Measurements from ENCODE around the gene CBFB.

The CBFB gene

GRCh38 chr16:67021321-67021720 lies 7.6 kb upstream of the CBFB start:
- TF ChIP-seq ZNF384 (IDR thresholded peaks at IDR 0.05) (peak; percentile 21; the same call in 1 of the 2 replicates), L3MBTL2 (conservative IDR thresholded peaks at IDR 0.05) (no peak)
- CTCF ChIA-PET: interaction anchor here (0.6 kb wide), 2 partner anchors 164 to 371 kb away, joined by 3 read pairs; no protein-coding TSS in a partner anchor
- POLR2A ChIA-PET: no interaction called here
- DNase-seq (ENCODE audit: extremely low spot score): no peak

- ChIA-PET CTCF (interaction anchor here (0.9 kb wide), 1 partner anchor 93 kb away, joined by 3 read pairs; no protein-coding TSS in a partner anchor), POLR2A (no interaction called here)
- no peak for TF ChIP-seq FOXA1 (IDR thresholded peaks at IDR 0.05)
- no peak for TF ChIP-seq FOXM1 (IDR thresholded peaks at IDR 0.05; ENCODE audit: borderline replicate concordance)
- no peak for TF ChIP-seq ELF4 (IDR thresholded peaks at IDR 0.05)
- TF ChIP-seq SUZ12 (IDR thresholded peaks at IDR 0.05): no peak
- no peak for TF ChIP-seq SP1 (IDR thresholded peaks at IDR 0.05)
- no peak for TF ChIP-seq BHLHE40 (IDR thresholded peaks at IDR 0.05; ENCODE audit: borderline replicate concordance)
- no peak for TF ChIP-seq ARNT (IDR thresholded peaks at IDR 0.05)
- TF ChIP-seq CTBP1 (IDR thresholded peaks at IDR 0.05; ENCODE audit: borderline replicate concordance): no peak
- no peak for TF ChIP-seq FOXK2 (IDR thresholded peaks at IDR 0.05)
- TF ChIP-seq L3MBTL2 (conservative IDR thresholded peaks at IDR 0.05): no peak
- no peak for TF ChIP-seq HDGF (IDR thresholded peaks at IDR 0.05; ENCODE audit: borderline replicate concordance)
- no peak for TF ChIP-seq TARDBP (IDR thresholded peaks at IDR 0.05)
- TF ChIP-seq LEF1 (IDR thresholded peaks at IDR 0.05; ENCODE audit: borderline replicate concordance): no peak
- TF ChIP-seq ZNF384 (IDR thresholded peaks at IDR 0.05): no peak
- no peak for TF ChIP-seq PKNOX1 (IDR thresholded peaks at IDR 0.05)
- TF ChIP-seq NFRKB (IDR thresholded peaks at IDR 0.05): no peak
- no peak for DNase-seq (ENCODE audit: extremely low spot score)
These were observed 6.3 kb upstream of the CBFB start for GRCh38 chr16:67022531-67023214.

- TF ChIP-seq FOXA1 (IDR thresholded peaks at IDR 0.05) (no peak), SUZ12 (IDR thresholded peaks at IDR 0.05) (no peak), PKNOX1 (IDR thresholded peaks at IDR 0.05) (no peak), NFRKB (IDR thresholded peaks at IDR 0.05) (no peak), TARDBP (IDR thresholded peaks at IDR 0.05) (no peak), FOXM1 (IDR thresholded peaks at IDR 0.05; ENCODE audit: borderline replicate concordance) (no peak), CTBP1 (IDR thresholded peaks at IDR 0.05; ENCODE audit: borderline replicate concordance) (no peak), ZNF384 (IDR thresholded peaks at IDR 0.05) (no peak), BHLHE40 (IDR thresholded peaks at IDR 0.05; ENCODE audit: borderline replicate concordance) (no peak), LEF1 (IDR thresholded peaks at IDR 0.05; ENCODE audit: borderline replicate concordance) (no peak), HDGF (IDR thresholded peaks at IDR 0.05; ENCODE audit: borderline replicate concordance) (no peak), ELF4 (IDR thresholded peaks at IDR 0.05) (no peak), SP1 (IDR thresholded peaks at IDR 0.05) (no peak), ARNT (IDR thresholded peaks at IDR 0.05) (no peak), FOXK2 (IDR thresholded peaks at IDR 0.05) (no peak), L3MBTL2 (conservative IDR thresholded peaks at IDR 0.05) (no peak)
- ChIA-PET POLR2A (interaction anchor here (0.7 kb wide), 1 partner anchor 55 kb away, joined by 3 read pairs; no protein-coding TSS in a partner anchor), CTCF (no interaction called here)
- DNase-seq (ENCODE audit: extremely low spot score): no peak
These were observed 5.3 kb upstream of the CBFB start for GRCh38 chr16:67023689-67024088.

GRCh38 chr16:67024384-67025209 lies 4.4 kb upstream of the CBFB start:
- CTCF ChIA-PET: interaction anchor here (0.5 to 1.0 kb wide), 2 partner anchors 48 to 166 kb away, joined by 3 read pairs; no protein-coding TSS in a partner anchor

GRCh38 chr16:67025210-67025550 lies 3.8 kb upstream of the CBFB start:
- CTCF ChIA-PET: interaction anchor here (0.5 to 1.0 kb wide), 2 partner anchors 47 to 165 kb away, joined by 3 read pairs; no protein-coding TSS in a partner anchor
- TF ChIP-seq SP1 (IDR thresholded peaks at IDR 0.05) (no peak), CTBP1 (IDR thresholded peaks at IDR 0.05; ENCODE audit: borderline replicate concordance) (no peak), HDGF (IDR thresholded peaks at IDR 0.05; ENCODE audit: borderline replicate concordance) (no peak), FOXA1 (IDR thresholded peaks at IDR 0.05) (no peak), ELF4 (IDR thresholded peaks at IDR 0.05) (no peak), NFRKB (IDR thresholded peaks at IDR 0.05) (no peak), L3MBTL2 (conservative IDR thresholded peaks at IDR 0.05) (no peak), LEF1 (IDR thresholded peaks at IDR 0.05; ENCODE audit: borderline replicate concordance) (no peak), FOXK2 (IDR thresholded peaks at IDR 0.05) (no peak), SUZ12 (IDR thresholded peaks at IDR 0.05) (no peak), PKNOX1 (IDR thresholded peaks at IDR 0.05) (no peak), TARDBP (IDR thresholded peaks at IDR 0.05) (no peak)
- POLR2A ChIA-PET: no interaction called here
- DNase-seq (ENCODE audit: extremely low spot score): no peak

More at GRCh38 chr16:67024384-67025209, 4.4 kb upstream of the CBFB start:
- TF ChIP-seq CTBP1 (IDR thresholded peaks at IDR 0.05; ENCODE audit: borderline replicate concordance) (no peak), SUZ12 (IDR thresholded peaks at IDR 0.05) (no peak), PKNOX1 (IDR thresholded peaks at IDR 0.05) (no peak), BHLHE40 (IDR thresholded peaks at IDR 0.05; ENCODE audit: borderline replicate concordance) (no peak), FOXK2 (IDR thresholded peaks at IDR 0.05) (no peak), ARNT (IDR thresholded peaks at IDR 0.05) (no peak), L3MBTL2 (conservative IDR thresholded peaks at IDR 0.05) (no peak), NFRKB (IDR thresholded peaks at IDR 0.05) (no peak)
- no peak for DNase-seq (ENCODE audit: extremely low spot score)
- POLR2A ChIA-PET: no interaction called here
